ENCODE measurements around the gene ADAMTS4. TPM values are rescaled to one million over a fixed set of nuclear protein-coding genes. Genes with fewer than 3 reads are reported as not detected.

ADAMTS4 gene
- polyA plus RNA-seq, 3 donors: 5.9 to 188 (median 37.3) TPM

DNA sequence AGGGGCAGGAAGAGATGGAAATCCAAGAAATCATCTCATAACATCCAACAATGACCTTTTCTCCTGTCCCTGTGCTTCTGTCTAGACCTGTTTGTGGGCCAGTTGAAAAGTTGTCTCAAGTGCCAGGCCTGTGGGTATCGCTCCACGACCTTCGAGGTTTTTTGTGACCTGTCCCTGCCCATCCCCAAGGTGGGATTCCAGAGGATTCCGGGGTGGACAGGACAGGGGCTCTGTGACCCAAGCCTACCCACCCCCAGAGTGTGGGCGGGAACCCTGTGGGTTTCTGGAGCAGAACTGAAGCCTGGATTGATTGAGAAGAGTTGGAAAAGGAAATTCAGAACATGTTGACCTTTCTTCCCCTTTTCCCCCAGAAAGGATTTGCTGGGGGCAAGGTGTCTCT lies 35.1 kb downstream of the ADAMTS4 start:
- H3K27ac ChIP-seq (ENCODE audit: low read depth, low read length): no peak overlapping the region
- WGBS, 3 donors: 83 to 93% (median 93%) methylated on average over 5 of the region's 5 CpGs

DNA sequence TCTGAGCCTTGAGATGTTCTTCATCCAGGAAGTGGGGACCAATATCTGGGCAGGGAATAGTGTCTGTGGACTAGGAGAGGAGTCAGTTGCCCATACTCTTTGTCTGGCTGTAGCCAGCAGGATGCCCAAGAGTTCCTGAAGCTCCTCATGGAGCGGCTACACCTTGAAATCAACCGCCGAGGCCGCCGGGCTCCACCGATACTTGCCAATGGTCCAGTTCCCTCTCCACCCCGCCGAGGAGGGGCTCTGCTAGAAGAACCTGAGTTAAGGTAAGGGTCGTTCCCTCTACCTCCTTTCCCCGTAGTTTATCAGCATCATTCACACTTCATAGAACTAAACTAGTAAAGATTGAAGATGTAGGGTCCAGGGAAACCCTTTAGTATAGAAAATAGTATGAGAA lies 36.0 kb downstream of the ADAMTS4 start:
- 92 to 93% (median 93%) methylated on average over 10 of the region's 10 CpGs for WGBS, 3 donors
- H3K27ac ChIP-seq (ENCODE audit: low read depth, low read length): no peak overlapping the region

DNA sequence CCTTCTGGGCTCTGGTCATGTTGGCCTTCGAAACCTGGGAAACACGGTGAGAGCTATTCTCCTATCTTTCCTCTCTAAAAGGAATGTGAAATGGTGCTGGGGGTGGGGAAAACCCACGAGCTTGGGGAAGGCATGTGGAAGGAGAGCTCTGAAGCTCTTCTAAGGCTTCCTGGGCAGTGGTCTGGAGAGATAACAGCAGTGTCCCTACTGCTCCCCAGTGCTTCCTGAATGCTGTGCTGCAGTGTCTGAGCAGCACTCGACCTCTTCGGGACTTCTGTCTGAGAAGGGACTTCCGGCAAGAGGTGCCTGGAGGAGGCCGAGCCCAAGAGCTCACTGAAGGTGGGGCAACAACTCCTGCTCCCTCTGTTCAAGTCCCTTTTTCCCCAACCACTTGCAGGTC lies 36.8 kb downstream of the ADAMTS4 start:
- WGBS, 3 donors: 80 to 82% (median 81%) methylated on average over 7 of the region's 7 CpGs
- H3K27ac ChIP-seq (ENCODE audit: low read depth, low read length): no peak overlapping the region

DNA sequence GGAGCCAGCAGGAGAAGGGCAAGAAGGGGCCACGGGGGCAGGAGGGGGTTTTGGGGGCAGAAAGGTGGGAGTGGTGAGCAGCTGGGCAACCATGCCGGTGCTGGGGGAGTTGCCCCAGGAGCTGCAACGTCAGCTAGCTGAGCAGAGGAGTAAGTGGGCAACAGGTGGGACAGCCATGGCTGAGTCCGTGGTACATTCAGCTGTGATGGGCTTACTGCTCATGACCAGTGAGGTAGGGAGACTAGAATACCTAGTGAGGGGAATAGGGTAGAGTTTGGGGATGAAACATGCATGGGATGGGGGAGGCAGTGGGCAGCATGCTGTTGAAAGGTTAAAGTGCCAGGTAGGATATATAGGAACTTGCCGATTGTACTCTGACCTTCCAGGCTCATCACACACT lies 37.2 kb downstream of the ADAMTS4 start:
- WGBS, 3 donors: 88 to 89% (median 88%) methylated on average over 5 of the region's 5 CpGs
- H3K27ac ChIP-seq (ENCODE audit: low read depth, low read length): no peak overlapping the region

DNA sequence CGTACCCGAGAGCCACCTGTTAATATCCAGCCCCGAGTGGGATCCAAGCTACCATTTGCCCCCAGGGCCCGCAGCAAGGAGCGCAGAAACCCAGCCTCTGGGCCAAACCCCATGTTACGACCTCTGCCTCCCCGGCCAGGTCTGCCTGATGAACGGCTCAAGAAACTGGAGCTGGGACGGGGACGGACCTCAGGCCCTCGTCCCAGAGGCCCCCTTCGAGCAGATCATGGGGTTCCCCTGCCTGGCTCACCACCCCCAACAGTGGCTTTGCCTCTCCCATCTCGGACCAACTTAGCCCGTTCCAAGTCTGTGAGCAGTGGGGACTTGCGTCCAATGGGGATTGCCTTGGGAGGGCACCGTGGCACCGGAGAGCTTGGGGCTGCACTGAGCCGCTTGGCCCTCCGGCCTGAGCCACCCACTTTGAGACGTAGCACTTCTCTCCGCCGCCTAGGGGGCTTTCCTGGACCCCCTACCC lies 38.1 kb downstream of the ADAMTS4 start:
- 91 to 95% (median 93%) methylated on average over 22 of the region's 22 CpGs for WGBS, 3 donors
- no peak overlapping the region for H3K27ac ChIP-seq (ENCODE audit: low read depth, low read length)

DNA sequence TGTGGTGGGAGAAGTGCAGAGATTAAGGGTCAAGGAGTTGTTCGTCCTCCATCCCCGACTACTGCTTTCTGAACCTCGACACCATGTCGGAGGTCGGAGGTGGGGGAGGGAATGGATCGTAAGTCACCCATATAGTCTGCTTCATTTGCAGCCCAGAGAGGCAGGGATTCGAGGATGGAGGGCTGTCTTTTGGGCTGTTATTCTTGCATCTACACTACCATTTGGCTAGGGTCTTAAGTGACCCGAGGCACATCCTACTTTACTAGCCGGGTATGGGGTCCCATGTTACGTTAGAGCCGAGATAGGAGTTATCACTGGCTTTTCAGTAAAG lies 39.0 kb downstream of the ADAMTS4 start:
- 4 to 9% (median 8%) methylated on average over 11 of the region's 11 CpGs for WGBS, 3 donors
- no peak overlapping the region for H3K27ac ChIP-seq (ENCODE audit: low read depth, low read length)

- no peak within 1 kb of the TSS for H3K27ac ChIP-seq (ENCODE audit: low read depth, low read length)
- 1 to 2% (median 2%) methylated on average over 49 to 60 of the region's 60 CpGs for WGBS, 3 donors
Measured at GRCh38 chr1:161159087-161159912, 39.6 kb downstream of the ADAMTS4 start, which contains the start of gene USP21. TSS of gene USP21 (plus strand) at chr1:161159500. CDS start at chr1:161160641, 1,141 bp downstream.

DNA sequence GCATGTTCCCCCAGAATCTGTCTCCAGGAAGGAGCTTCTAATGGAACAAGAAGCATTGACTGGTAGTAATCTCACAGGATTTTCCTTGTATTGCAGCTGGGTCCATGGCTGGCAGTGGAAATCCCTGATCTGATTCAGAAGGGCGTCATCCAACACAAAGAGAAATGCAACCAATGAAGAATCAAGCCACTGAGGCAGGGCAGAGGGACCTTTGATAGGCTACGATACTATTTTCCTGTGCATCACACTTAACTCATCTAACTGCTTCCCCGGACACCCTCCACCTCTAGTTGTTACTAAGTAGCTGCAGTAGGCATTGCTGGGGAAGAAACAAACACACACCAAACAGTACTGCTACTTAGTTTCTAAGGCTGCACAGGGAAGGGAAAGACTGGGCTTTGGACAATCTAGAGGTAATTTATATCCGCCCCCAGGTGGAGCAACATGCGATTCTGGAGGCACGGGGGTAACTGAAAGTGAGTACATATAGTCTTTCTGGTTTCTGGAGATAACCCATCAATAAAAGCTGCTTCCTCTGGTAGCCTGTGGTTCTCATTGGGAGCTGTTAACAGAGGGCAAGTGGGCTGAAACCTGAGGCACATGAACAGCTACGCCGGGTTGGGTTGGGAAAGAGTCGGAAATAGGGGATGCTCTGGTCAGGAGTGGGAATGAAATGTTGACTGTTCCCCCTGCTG lies 40.4 kb downstream of the ADAMTS4 start:
- no peak overlapping the region for H3K27ac ChIP-seq (ENCODE audit: low read depth, low read length)
- WGBS, 3 donors: 61 to 71% (median 67%) methylated on average over 9 of the region's 9 CpGs

DNA sequence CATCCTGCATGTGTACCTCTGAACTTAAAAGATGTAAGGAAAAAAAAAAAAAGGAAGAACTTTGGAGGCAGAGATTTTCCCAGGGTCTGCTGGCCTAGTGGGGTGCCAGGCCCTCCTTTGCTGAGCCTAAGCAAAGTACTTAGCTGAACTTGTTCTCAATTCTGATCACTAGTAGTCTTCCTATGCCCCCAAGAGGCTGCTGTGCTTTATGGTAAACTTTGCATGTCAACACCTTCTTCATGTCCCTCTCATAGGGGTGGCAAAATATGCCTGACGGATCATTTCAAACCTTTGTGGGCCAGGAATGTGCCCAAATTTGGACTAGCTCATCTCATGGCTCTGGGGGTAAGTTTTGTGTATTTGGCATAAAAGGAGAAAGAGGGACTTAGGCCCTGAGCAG lies 41.0 kb downstream of the ADAMTS4 start:
- 93 to 100% (median 94%) methylated on average over 1 of the region's 1 CpG for WGBS, 3 donors
- H3K27ac ChIP-seq (ENCODE audit: low read depth, low read length): no peak overlapping the region

GRCh38 chr1:161153682-161154337 lies 45.0 kb downstream of the ADAMTS4 start, which contains the start of gene UFC1:
TSS of gene UFC1 (plus strand) at chr1:161153978. CDS start at chr1:161153998, 20 bp downstream.
- 0 to 1% (median 1%) methylated on average over 33 of the region's 33 CpGs for WGBS, 3 donors
- peak within 1 kb of the TSS; percentile 83 for H3K27ac ChIP-seq (ENCODE audit: low read depth, low read length)

- H3K27ac ChIP-seq (ENCODE audit: low read depth, low read length): no peak overlapping the region
- 19 to 24% (median 20%) methylated on average over 9 of the region's 9 CpGs for WGBS, 3 donors
Measured at GRCh38 chr1:161153176-161153575, 45.7 kb downstream of the ADAMTS4 start.

DNA sequence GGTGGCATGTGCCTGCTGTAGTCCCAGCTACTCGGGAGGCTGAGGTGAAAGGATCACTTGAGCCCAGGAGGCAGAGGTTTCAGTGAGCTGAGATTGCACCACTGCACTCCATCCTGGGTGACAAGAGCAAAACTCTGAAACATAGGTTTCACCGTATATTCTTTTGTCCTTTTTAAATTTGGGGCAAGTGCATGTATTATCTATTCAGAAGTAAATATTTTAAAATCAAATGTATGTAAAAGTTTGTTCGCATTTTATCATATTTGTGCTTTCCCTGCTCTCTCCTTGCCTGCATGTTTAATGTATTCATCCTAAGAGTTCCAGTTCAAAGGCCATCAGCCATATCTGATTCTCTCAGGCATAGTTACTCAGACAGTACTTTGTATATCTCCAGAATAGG lies 53.0 kb downstream of the ADAMTS4 start:
- no peak overlapping the region for H3K27ac ChIP-seq (ENCODE audit: low read depth, low read length)
- 78 to 84% (median 78%) methylated on average over 3 of the region's 3 CpGs for WGBS, 3 donors

DNA sequence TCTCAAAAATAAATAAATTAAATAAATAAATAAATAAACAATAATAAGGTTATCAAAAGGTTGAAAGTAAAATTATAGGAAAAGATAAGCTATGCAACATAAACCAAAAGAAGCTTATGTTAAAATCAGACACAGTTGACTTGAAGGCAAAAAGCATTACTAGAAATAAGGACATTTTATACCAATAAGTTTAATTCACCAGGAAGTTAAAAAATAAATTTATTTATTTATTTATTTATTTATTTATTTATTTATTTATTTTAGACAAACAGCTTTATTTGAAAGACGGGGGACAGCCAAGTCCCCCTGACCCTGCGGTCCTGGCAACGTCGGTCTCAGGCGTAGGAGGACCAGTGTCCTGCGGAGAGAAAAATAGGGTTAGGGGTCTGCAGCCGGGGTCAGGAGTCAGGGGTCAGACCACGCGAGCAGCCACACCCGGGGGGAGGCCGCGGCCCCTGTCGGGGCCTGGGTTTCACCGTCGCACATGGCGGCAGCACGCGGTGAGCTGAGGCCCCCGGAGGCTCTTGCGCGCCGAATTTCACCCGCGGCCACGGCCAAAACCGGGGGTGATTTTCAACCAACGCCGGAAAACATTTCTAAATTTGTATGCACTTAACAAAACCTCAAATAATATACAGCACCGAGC lies 58.0 kb downstream of the ADAMTS4 start:
- 94 to 96% (median 95%) methylated on average over 29 of the region's 29 CpGs for WGBS, 3 donors
- no peak overlapping the region for H3K27ac ChIP-seq (ENCODE audit: low read depth, low read length)

GRCh38 chr1:161139766-161140165 lies 59.1 kb downstream of the ADAMTS4 start:
- H3K27ac ChIP-seq (ENCODE audit: low read depth, low read length): no peak overlapping the region
- WGBS, 3 donors: 14 to 39% (median 30%) methylated on average over 1 of the region's 1 CpG

DNA sequence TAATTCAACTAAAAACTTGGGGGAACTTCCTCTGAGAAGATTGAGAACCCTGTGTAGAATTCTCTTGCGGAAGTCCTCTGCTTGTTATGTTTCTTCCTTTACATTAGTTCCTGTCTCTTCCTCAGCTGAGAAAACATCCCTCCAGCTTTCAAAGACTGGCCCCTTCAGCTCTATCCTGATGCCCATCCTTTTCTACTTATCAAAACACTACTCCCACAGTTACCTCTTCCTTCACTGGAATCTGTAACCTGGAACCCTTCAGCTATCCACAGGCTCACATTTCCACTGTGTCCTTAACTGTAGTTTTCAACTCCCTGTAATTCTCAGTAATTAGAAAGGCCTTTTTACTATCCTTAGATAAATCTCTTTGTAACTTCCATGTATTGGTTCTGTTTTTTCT lies 60.4 kb downstream of the ADAMTS4 start:
- no peak overlapping the region for H3K27ac ChIP-seq (ENCODE audit: low read depth, low read length)
- WGBS, 3 donors: 71 to 82% (median 77%) methylated on average over 1 of the region's 1 CpG

GRCh38 chr1:161137881-161138280 lies 61.0 kb downstream of the ADAMTS4 start:
- WGBS, 3 donors: 64 to 84% (median 67%) methylated on average over 3 of the region's 3 CpGs
- no peak overlapping the region for H3K27ac ChIP-seq (ENCODE audit: low read depth, low read length)
